ENCODE results near the gene MAST4.

Gene MAST4

GRCh38 chr5:66960369-66961137, 364.4 kb downstream of the MAST4 start:
- DNase-seq (ENCODE audit: low spot score), result no peak

- DNase-seq (ENCODE audit: low spot score), result no peak
These were observed 367.4 kb downstream of the MAST4 start for GRCh38 chr5:66963559-66963971.

- no peak for DNase-seq (ENCODE audit: low spot score)
These were observed 370.2 kb downstream of the MAST4 start for GRCh38 chr5:66966439-66966838.

- no peak for DNase-seq (ENCODE audit: low spot score)
These were observed 370.9 kb downstream of the MAST4 start for GRCh38 chr5:66967102-66967501.

- no peak for DNase-seq (ENCODE audit: low spot score)
These were observed 371.7 kb downstream of the MAST4 start for GRCh38 chr5:66967826-66968262.

- DNase-seq (ENCODE audit: low spot score), result no peak
These were observed 373.3 kb downstream of the MAST4 start for GRCh38 chr5:66969484-66969883.

GRCh38 chr5:66969963-66970362, 373.8 kb downstream of the MAST4 start:
- DNase-seq (ENCODE audit: low spot score), result no peak

- no peak for DNase-seq (ENCODE audit: low spot score)
These were observed 375.8 kb downstream of the MAST4 start for GRCh38 chr5:66972004-66972403.

- DNase-seq (ENCODE audit: low spot score), result no peak
These were observed 378.1 kb downstream of the MAST4 start for GRCh38 chr5:66974256-66974655.

- no peak for DNase-seq (ENCODE audit: low spot score)
These were observed 379.9 kb downstream of the MAST4 start for GRCh38 chr5:66976108-66976507.

- DNase-seq (ENCODE audit: low spot score), result no peak
These were observed 383.5 kb downstream of the MAST4 start for GRCh38 chr5:66979738-66980137.

GRCh38 chr5:66981266-66982055, 385.3 kb downstream of the MAST4 start:
- DNase-seq (ENCODE audit: low spot score), result no peak

- no peak for DNase-seq (ENCODE audit: low spot score)
These were observed 385.8 kb downstream of the MAST4 start for GRCh38 chr5:66982056-66982387.

- DNase-seq (ENCODE audit: low spot score), result no peak
These were observed 386.3 kb downstream of the MAST4 start for GRCh38 chr5:66982470-66982869.

GRCh38 chr5:66985417-66985816, 389.2 kb downstream of the MAST4 start:
- no peak for DNase-seq (ENCODE audit: low spot score)

GRCh38 chr5:66986009-66986408, 389.8 kb downstream of the MAST4 start:
- no peak for DNase-seq (ENCODE audit: low spot score)

- DNase-seq (ENCODE audit: low spot score), result no peak
These were observed 390.3 kb downstream of the MAST4 start for GRCh38 chr5:66986534-66986933.

GRCh38 chr5:66987126-66987525, 390.9 kb downstream of the MAST4 start:
- DNase-seq (ENCODE audit: low spot score), result peak; percentile 9

- no peak for DNase-seq (ENCODE audit: low spot score)
These were observed 391.3 kb downstream of the MAST4 start for GRCh38 chr5:66987540-66987939.

GRCh38 chr5:66987949-66988838, 392.0 kb downstream of the MAST4 start:
- DNase-seq (ENCODE audit: low spot score), result peak; percentile 44

- no peak for DNase-seq (ENCODE audit: low spot score)
These were observed 393.1 kb downstream of the MAST4 start for GRCh38 chr5:66989286-66989685.

- no peak for DNase-seq (ENCODE audit: low spot score)
These were observed 393.6 kb downstream of the MAST4 start for GRCh38 chr5:66989781-66990180.
